ENCODE data around the gene TCHH.
"Not testable (repeated sequence)": the region's sequence is repeated elsewhere in the genome, so short reads cannot be mapped to it uniquely, and the experiment has no call there.

Gene TCHH

DNA sequence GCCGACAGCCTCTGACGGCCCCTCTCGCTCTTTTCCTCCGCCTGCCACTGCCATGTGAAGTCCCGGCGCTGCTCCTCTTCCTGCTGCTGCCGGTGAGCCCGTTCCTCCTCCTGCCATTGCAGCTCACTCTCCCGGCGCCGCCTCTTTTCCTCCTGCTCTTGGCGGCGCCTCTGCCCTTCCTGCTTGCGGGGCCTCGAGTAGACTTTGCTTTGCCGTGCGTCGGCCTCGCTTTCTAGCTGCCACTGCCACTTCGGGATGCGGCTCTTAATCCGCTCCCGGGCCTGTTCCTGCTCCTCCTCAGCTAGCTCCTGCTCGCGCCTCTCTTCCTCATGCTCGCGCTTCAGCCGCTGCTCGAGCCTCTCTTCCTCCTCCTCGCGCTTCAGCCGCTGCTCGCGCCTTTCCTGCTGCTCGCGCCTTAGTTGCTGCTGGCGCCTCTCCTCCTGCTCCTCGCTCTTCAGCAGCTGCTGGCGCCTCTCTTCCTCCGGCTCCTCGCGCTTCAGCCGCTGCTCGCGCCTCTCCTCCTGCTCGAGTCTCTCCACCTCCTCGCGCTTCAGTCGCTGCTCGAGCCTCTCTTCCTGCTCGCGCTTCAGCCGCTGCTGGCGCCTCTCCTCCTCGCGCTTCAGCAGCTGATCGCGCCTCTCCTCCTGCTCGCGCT is 4.3 kb downstream of the TCHH start:
- DNase-seq = peak; percentile 83

DNA sequence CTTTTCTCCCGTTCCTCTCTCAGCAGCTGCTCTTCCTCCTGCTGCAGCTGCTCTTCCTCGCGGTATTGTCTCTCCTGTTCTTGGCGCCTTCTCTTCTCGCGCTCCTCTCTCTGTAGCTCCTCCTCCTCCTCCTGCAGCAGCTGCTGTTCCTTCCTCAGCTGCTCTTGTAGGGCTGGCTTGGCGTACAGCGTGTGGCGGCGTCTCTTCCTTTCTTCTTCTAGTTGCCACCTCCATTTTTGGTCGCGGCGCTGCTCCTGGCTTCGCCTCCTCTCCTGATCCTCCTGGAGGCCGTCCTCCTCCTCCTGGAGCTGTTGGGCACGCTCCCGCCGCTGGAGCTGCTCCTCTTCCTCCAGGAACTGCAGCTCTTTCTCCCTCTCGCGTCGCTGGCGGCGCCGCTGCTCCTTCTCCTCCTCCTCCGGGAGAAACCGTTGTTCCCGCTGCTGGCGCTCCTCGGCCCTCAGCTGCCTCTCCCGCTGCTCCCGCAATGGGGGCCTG is 4.8 kb downstream of the TCHH start:
- DNase-seq = no peak

DNA sequence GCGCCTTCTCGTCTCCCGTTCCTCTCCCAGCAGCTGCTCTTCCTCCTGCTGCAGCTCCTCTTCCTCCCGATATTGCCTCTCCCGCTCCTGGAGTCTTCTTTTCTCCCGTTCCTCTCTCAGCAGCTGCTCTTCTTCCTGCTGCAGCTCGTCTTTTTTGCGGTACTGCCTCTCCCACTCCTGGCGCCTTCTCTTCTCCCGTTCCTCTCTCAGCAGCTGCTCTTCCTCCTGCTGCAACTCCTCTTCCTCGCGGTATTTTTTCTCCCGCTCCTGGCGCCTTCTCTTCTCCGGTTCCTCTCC is 5.3 kb downstream of the TCHH start:
- no peak for DNase-seq

DNA sequence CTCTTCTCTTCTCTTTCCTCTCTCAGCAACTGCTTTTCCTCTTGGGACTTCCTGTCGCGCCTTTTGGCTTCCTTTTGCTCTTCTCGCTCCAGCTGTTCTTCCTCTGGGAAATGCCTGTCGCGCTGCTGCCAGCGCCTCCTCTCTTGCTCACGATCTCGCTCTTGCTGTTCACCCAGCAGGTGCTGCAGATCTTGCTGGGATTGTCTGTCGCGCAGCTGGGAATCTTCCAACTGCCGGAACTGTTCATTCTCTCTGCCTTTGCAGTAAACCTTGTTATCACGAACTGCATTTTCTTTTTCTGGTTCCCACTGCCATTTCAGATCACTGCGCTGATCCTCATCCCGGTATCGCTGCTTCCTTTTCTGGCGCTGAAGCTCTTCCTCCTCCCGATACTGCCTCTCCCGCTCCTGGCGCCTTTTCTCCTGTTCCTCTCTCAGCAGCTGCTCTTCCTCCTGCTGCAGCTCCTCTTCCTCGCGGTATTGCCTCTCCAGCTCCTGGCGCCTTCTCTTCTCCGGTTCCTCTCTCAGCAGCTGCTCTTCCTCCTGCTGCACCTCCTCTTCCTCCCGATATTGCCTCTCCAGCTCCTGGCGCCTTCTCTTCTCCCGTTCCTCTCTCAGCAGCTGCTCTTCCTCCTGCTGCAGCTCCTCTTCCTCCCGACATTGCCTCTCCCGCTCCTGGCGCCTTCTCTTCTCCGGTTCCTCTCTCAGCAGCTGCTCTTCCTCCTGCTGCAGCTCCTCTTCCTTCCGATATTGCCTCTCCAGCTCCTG is 5.8 kb downstream of the TCHH start:
- DNase-seq = peak; percentile 55

DNA sequence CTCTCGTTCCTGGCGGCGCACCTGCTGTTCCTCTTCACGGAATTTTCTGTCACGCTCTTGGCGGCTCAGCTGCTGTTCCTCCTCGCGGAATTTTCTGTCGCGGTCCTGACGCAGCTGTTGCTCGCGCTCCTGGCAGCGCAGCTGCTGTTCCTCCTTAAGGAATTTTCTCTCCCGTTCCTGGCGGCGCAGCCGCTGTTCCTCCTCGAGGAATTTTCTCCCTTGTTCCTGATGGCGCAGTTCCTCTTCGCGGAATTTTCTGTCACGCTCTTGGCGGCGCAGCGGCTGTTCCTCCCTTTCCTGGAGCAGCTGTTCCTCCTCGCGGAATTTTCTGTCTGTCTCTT is 6.4 kb downstream of the TCHH start:
- no peak for DNase-seq

DNA sequence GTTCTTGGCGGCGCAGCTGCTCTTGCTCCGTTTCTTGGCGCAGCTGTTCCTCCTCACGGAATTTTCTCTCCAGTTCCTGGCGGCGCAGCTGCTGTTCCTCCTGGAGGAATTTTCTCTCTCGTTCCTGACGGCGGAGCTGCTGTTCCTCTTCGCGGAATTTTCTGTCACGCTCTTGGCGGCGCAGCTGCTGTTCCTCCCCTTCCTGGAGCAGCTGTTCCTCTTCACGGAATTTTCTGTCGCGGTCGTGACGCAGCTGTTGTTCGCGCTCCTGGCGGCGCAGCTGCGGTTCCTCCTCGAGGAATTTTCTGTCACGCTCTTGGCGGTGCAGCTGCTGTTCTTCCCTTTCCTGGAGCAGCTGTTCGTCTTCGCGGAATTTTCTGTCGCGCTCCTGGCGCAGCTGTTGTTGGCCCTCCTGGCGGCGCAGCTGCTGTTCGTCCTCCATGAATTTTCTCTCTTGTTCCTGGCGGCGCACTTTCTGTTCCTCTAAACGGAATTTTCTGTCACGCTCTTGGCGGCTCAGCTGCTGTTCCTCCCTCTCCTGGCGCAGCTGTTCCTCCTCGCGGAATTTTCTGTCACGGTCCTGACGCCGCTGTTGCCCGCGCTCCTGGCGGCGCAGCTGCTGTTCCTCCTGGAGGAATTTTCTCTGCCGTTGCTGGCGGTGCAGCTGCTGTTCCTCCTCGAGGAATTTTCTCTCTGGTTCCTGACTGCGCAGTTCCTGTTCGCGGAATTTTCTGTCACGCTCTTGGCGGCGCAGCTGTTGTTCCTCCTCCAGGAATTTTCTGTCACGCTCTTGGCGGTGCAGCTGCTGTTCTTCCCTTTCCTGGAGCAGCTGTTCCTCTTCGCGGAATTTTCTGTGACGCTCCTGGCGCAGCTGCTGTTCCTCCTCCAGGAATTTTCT is 7.0 kb downstream of the TCHH start:
- DNase-seq = peak; percentile 45

DNA sequence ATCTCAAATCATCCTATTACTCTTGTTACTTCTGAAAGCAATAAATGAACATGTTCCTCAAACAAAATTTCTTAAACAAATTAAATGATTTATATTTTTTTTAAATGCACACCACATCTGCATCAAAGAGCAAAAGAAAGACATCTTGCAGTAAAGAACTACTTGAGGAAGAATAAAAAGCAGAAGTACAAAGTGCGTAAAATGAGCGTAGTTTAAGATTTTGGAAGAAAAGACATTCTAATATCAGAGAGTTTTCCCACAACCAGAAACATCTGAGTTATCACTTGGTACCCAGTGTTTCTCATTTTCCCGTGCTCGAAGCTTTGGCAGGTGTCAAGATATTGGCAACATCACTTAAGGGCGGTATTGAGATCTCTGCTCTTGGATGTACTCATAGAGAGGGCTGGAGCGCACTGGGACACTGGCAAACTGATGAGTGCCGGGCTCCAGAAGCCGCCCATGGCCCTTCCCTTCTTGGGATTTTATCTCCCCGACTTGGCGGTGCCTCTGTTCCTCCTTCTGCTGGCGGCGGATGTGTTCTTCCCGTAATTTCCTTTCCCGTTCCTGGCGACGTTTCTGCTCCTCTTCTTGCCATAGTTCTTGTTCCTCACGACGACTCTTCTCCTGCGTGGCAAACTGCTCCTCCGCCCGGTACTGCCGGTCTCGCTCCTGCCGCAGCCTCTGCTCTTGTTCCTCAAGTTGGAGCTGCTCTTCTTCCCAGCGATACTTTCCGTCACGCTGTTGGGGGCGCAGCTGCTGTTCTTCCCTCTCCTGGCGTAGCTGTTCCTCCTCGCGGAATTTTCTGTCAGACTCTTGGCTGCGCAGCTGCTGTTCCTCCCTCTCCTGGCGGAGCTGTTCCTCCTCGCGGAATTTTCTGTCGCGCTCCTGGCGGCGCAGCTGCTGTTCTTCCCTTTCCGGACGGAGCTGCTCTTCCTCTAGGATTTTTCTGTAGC is 7.9 kb downstream of the TCHH start:
- DNase-seq = no peak

DNA sequence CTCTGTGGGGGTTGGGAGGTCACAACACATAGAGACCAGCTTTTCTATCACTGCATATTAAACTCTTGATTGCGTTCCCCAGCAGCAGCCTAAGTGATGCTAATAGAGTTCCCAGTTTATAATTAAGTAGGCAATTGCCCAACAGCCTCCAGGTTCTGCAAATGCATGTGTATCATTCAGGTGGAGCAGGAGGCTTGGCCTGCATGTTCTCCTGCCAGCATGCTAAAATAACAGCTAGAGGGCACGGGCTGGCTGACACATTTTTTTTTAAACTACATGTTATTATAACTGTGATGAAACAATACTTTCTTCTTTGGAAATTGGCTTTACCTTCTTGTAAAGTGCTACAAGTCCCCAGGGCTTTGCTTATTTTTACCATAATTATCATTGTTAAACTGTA is 10.4 kb downstream of the TCHH start:
- no peak for DNase-seq

DNA sequence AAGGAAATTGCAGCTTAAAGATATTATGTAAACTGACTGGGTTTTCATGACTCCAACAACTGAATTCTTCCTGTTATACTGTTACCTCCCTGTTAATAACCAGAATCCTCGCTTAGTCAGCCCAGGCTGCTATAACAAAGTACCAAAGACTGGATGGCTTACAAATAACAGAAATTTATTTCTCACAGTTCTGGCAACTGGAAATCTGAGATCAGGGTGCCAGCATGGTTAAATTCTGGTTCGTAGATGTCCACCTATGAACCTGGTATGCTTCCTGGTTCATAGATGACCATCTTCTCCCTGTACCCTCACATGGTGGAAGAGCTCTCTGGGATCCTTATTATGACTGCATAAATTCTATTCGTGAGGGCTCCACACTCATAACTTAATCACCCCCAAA is 18.3 kb downstream of the TCHH start:
- no peak for DNase-seq

DNA sequence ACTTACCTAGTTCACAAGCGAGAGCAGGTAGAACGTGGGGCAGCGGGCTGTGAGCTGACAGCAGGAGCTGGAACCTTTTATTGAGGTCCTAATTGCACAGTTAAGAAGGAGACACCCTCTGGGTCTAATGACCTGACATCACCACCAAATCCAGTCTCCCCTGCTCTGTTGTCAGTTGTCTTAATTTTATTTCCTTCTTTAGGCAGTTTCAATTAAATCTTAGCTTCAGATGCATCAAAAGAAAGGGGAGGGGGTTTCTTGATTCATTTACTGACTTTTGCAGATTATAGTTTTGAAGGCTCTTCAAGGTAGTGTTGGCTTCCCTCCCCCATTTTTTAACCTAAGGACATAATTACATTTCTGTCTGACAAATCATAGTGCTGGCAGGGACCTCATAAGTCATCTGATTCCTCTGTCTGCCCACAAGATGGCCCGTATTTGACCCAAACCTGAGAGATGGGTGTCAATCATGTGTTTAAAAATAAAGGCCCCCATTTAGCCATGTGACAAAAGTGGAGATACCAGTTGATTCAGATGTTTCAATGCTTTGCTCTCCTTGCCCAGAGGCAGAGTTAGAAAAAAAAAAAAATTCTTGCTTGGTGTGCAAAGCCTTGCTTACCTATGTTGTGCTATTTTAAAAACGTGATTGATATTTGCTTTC is 26.1 kb downstream of the TCHH start, which contains the start of gene TCHHL1:
TSS of gene TCHHL1 (minus strand) at position 51 of the 661 bp plus-strand sequence. CDS start 921 bp downstream, outside the sequence.
- DNase-seq = no peak

DNA sequence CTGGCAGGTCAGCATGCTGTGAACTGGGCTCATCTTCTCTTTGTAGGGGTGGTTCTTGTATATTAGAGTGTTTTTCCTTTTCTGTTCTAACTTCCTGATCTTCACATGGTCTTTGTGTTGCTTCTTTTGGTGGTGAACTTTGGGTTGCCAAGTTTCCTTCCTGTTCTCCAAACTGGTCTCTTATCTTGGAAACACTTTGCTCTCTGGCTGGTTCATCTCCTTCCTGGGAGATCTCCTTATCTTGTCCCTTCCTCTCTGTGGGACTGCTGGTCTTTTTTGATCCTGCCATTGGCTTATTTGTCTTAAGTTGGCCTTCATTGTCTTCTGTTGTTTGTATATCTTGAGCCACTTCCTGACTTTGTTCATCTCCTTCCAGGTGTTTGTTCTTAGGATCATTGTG is 28.5 kb downstream of the TCHH start:
- DNase-seq = no peak

DNA sequence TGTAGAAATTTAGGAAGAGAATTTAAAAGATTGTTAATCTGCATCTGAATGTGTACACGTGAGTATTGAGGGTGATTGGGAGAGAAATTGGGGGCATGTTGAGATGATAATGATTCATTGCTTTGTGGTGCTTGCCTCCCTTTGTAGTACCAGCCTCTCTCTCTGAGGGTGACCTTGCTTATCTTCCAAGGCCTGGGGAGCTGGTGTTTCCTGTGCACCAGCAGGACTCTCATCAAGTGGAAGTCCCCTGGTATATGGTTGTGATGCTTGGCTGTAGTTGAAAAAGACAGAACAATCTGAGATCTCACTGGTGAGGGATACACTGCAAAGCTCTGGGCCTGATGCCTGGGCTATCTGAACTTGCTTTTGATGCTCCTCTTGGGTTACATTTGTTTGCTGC is 30.4 kb downstream of the TCHH start:
- DNase-seq = no peak

DNA sequence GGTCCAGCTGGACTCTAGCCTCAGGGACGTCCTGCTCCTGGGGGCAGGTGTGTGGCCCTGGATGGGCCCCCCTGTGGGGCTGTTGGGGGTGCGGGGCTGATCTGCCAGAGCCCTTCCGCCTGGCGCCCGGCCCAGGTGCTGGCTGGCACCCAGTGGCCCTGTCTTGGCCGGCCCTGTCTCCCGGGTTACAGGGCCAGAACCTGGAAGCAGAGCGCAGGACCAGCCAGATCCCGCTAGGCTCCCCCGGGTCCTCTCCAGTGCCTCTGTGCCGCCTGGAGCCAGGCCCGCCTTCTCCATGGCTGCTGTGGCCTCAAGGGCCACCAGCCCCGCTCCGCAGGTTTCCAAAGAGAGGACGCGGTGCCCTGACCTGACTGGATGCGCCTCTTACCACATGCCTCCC is 34.2 kb downstream of the TCHH start:
- DNase-seq = not testable (repeated sequence)

DNA sequence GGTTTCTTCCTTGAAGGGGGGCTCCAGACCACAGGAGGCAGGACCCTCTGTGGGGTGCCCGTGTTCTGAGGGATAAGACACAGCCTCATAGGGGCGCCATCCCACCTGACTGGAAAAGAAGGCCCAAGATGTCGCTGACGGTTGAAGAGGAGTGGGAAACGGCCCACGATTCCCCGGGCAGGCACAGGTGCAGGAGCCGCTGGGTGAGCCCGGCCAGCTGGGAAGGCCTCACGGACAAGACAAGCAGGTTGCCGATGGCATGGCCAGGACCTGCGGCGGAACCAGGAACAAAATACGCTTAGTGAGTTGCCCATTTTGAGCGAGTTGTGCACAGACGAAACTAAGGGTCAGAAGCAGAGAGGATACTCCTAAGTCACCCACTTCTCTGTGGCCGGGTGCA is 34.8 kb downstream of the TCHH start:
- DNase-seq = not testable (repeated sequence)

DNA sequence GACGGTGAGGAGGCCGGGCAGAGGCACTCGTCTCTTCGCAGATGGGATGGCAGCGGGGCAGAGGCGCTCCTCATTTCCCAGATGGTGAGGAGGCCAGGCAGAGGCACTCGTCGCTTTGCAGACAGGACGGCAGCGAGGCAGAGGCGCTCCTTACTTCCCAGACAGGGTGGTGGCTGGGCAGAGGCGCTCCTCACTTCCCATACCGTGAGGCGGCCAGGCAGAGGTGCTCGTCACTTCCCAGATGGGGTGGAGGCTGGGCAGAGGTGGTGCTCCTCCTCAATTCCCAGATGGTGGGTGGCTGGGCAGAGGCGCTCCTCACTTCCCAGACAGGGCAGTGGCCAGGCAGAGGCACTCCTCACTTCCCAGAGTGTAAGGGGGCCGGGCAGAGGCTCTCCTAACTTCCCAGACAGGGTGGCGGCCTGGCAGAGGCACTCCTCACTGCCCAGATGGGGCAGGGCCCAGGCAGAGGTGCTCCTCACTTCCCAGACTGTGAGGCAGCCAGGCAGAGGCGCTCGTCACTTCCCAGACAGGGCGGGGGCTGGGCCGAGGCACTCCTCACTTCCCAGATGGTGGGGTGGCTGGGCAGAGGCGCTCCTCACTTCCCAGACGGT is 36.3 kb downstream of the TCHH start:
- DNase-seq = no peak

DNA sequence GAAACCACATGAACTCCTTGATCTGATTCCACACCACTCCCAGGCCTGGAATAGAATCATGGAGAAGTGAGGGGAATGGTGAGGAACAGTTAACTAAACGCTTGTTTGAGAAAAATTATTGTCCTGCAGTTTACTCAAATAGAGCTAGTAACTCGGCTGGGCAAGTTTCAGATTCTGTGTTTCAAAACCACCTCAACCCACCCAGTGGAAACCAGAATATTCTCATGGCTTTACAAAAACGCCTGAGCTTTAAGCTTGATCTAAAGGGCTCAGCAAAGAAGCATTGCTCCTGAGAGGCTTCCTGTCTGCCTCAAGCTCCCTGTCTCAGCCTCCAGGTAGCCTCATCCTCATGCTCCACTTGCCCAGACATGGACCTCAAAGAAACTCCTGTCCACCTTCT is 42.9 kb downstream of the TCHH start:
- no peak for DNase-seq

DNA sequence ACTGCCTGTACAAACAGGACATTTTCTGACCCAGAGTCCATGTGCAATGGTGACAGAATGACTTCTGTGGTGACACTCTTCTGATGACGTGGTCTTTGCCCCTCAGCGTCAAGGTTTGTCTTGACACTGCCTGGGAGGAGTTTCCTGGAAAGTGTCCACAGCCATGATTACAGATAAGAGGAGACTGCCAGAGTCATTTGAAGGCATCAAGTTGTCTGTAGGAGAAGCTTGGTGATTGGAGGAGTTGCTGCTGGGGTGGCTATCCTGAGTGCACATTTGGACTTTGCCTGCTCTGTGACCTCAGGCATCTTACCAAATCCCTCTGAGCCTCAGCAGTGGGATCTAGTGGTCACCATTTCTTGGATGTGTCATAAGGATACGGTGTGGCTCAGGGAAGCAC is 44.1 kb downstream of the TCHH start:
- no peak for DNase-seq

DNA sequence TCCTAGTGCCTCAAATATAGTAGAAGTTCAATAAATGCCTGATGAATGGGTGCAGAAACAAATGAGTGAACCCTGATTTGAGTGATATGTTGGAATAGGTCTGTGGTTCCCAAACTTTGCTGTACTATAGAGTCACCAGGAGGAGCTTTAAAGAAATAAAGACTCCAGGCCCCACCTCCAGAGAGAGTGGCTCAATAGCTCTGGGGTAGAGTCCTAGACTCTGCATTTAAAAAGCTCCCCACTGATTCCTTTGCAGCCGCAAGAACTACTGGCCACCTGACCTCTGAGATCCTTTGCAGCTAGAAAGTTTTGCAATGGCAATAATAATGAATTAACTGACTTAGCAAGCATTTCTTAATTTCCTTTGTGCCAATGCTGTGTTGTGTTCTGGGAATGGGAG is 47.3 kb downstream of the TCHH start:
- DNase-seq = no peak

DNA sequence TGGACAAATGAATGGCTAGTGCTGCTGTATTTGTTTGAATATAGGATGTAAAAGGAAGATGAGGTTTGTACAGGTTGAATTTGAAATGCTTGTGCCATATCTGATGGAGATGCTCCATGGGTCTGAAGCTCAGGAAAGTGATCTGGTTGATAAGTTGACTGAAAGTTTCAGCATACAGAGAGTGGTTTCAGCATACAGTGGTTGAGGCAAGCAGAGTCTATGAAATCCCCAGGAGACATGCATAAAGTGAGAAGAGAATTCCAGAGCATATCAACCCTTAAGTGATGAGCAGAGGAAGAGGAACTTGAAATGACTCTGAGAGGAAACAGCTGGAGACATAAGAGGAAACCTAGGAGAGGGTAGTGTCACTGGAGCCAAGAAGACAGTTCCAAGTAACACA is 48.1 kb downstream of the TCHH start:
- DNase-seq = no peak

DNA sequence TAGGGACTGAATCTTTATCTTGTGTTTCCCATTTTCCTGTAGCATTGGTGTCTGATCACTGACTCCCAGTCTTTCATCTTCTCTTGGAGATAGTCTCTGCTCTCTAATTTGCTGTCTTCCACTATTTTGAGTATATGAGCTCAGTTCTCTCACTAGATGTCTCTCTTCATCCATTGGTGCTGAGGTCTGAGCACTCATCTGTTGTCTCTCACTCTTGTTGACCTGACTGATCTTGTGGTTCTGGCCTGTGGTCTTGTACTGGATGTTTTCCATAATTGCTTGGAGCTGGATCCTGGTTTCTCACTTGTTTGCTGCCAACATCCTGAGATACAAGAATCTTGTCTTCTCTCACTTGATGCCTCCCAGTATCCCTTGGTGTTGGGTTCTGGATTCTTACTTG is 53.3 kb downstream of the TCHH start:
- DNase-seq = no peak

All from right kidney (tissue), 1 donor.